ENCODE data around the gene CCDC169. TPM values are rescaled to one million over a fixed set of nuclear protein-coding genes. Genes with fewer than 3 reads are reported as not detected.
A peak's percentile ranks its signal among the peaks of the same experiment; 100 is the strongest.
"Not testable (repeated sequence)": the region's sequence is repeated elsewhere in the genome, so short reads cannot be mapped to it uniquely, and the experiment has no call there.

CCDC169 gene
- 3.7 and 5.0 TPM in 2 replicates for total RNA-seq (2014; rRNA removed; shearing (Covaris generic))

DNA sequence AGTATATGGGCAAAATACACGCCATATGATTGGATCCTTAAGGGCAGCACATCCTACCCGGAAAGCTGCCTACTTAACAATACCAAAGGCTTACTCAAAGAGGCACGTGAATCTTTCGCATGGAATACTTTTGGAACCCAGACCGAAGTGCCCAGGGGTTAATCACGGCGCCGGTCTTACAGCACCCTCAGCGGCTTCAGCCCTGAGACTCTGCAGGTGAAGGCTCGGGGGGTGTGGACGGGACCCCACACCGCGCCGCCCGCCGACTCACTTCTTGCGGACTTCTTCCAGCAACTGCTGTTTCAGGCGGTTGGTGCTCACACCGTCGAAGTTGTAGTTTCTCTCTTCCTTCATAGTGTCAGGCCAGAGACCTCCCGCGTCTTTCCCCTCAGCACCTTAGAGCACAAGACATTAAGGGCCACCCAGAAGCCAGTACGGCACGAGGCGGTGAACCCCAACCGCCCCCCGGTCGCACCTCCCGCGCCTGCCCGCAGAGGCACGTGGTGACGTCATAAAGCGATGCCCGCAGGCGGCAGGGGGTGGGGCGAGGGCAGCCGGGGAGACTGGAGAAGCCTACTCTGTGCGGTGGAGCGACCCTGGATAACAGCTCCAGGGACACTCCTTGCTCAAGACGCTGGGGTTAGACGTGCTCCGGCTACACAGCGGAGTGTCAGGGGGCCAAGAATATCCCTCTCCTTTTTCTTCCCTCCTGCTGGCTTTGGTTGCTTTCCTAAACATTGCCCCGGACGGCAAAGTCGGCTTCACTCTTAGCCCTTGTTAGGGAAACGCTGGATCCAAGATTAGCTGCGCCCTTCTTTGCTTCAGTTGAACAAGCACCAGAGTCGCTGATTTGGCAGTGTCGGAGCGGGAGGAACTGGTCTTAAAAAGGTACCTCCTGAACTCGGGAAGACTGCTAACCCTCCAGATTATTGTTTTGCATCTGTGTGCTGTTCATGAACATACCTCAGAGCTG lies at the start of gene CCDC169:
CCDC169 (minus strand) TSS at position 449 of the 973 bp plus-strand sequence; CDS start at position 354, 95 bp downstream.
- peak; percentile 73 for DNase-seq (ENCODE audit: low read depth)

DNA sequence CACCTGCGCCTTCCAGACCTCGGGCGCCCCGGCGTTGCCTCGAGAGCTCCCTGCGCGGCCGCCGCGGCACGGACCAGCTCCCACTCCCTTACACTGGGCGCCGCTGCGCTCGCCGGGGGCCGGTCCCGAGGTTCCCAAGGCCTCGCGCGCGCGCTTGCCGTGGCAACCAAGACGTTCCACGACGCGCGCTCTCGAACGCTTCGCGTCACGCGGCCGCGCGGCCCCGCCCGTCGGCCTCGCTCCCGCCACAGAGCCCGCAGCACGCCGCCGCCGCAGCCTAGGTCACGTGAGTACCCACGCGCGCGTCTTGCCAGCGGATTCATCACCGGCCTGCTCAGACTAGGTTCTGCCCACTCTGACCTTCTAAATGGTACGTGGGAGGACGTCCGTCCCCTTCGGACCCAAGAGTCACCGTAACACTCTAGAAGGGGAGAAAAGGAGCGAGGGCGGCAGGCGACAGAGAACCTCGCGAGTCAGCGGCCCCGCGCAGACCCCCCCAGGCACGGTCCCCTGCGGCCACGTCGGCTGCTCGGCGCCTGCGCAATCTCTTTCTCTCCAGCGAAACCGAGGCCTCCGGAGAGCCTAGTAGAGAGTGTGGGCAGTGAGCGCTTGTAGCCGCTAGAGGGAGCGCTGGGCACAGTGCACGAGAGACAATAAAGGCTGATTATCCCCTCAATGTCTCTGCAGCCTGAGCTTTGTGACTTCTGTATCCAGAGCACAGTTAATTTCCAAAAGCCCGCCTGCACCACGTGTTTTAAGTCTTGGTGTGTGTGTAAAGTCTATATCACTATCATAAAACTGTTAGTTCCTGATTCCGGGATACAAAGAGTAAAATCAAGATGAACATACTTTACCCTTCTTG lies 48.8 kb upstream of the CCDC169 start, which contains the start of gene SPART:
SPART (minus strand) TSS at position 173 of the 862 bp plus-strand sequence. CDS start 10,564 bp downstream, outside the sequence.
- DNase-seq (ENCODE audit: low read depth): peak; percentile 81

DNA sequence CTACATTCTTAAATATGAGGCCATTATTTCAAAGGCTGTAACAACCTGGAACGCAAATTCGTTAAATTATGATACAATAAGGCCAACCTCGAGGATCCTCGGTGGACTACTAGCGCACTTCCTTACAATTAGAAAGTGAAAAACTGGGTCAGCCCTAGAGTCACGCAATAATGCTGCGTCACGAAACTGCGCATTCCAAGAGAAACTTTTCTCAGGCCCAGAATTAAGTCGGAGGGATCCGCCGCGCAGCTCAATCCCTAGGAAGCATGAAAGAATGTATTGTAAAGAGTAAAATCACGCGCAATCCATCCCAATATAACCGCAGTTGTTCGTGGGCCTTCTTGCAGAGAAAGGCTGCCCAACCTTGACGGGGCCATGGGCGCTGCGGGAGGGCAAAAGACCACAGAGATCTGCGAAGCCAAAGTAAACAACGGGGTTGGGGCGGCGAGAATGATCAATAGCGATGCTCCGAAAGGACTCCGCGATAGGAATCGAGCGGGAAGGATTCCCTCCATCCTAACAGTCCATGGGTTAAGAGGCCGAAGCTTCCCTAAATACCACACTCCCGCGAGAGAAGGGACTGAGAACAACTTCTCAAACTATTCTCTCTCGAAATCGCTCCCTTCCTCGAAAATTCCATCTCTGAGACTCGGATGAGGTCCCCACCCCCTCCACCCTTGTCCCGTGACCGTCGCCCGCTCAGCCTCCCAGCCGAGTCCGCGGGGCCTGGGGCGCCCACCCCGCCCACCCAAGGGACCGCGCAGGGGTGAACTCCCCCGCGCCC lies 48.0 kb upstream of the CCDC169 start:
- peak; percentile 84 for DNase-seq (ENCODE audit: low read depth)

DNA sequence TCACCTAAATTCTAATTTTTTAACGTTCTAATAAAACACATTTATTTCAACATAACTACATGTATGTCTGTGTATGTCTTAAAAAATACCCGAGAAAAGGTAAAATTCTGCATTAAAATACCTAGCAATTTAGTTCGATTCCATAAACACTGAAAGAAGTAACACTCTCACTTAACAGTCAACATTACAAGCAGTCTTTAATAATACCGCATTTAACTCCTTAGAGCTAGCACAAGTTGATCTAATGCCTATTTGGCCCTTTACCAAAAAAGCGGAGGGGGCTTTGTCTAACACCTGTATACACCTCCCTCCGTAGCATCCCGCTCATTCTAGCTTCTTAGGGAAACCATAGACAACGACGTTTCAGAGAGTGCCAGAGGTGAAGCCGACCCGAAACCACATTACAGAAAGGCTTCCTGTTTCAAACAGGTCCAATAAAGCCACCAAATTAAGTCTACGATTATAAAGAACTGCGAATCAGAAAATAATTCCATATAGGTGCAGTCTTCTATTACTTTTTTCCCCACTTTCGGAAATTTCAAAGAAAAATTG lies 47.3 kb upstream of the CCDC169 start:
- peak; percentile 42 for DNase-seq (ENCODE audit: low read depth)

DNA sequence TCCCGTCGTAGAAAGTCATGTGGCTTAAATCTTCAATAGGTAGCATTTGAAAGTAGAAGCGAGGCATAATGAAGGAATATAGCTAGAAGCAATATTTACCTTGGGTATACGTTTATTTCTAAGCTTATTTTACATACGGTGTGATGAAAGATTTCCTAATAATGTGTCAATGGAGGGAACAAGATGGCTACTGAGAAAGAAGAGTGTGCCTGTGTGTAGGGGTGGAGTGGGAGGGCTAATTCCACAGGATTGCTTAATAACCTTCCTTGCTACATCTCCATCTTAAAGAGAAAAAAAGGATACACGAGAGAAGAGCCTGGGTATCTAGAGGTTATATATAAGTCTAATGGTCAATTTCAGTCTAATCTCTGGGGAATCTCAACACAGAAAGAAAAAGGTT lies 46.6 kb upstream of the CCDC169 start:
- DNase-seq (ENCODE audit: low read depth): peak; percentile 11

DNA sequence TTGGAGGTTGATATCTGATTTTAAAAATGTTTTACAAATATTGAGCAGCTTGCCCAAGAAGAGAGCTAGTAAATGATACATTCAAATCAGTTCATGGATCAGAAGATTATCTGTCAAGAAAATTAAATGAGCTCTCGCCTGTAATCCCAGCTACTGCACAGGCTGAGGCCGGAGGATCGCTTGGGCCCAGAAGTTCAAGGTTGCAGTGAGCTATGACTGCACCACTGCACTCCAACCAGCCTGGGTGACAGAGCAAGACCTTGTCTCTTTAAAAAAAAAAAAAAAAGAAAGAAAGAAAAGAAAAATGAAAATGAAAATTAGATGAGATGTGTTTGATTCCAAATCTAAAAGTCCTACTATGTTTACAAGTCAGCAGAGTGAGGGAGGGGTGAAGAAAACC lies 46.2 kb upstream of the CCDC169 start:
- no peak for DNase-seq (ENCODE audit: low read depth)

DNA sequence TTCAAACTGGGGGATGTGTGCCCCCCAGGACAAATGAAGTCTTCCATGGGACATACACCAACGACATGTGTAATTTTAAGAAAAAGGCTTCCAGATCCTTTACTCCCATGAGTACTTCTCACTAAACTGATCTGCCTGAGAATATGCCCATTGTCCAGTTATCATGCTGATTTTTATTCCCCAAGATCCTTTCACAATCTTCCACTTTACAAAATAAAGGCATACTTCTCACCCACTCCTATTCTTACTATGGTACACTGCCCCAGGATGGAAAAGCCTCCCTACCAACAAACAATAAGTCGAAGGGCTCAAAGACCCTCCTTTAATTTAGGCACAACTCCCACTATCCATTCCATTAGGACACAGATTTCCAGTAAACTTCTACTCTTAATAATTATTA lies 45.1 kb upstream of the CCDC169 start:
- no peak for DNase-seq (ENCODE audit: low read depth)

DNA sequence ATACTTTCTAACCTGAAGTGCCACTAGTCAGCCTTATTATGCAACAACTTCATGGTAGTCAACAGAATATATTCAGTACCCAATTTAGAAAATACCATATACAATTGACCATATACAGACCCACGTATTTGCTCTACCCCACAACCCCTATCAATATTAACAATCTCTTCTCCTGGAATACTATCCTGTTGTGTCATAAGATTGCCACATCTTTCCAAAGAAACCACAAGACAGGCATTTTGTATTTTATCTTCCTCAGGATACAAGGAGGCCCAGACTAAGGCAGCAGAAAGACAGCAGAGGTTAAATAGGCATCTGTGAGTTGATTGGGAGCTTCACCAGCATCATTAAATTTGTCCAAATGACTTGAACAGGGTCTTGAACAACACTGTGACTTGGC lies 44.1 kb upstream of the CCDC169 start:
- DNase-seq (ENCODE audit: low read depth): peak; percentile 62

DNA sequence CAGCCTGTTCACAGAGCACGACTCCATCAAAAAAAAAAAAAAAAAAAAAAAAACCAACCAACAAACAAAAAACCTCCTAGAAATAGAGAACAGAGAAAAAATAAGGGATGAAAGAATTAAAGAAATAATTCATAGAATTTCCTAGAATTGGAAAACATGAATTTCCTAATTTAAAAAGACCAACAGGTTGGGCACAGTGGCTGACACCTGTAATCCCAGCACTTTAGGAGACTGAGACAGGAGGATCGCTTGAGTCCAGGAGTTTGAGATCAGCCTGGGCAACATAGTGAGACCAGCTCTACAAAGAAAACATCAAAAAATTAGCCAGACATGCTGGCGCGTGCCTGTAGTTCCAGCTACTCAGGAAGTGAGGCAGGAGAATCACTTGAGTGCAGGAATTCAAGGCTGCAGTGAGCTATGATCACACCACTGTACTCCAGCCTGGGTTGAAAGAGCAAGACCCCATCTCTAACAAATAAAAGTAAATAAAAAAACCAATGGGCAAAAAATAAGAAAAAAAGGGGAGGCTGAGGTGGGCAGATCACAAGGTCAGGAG lies 42.1 kb upstream of the CCDC169 start:
- no peak for DNase-seq (ENCODE audit: low read depth)

DNA sequence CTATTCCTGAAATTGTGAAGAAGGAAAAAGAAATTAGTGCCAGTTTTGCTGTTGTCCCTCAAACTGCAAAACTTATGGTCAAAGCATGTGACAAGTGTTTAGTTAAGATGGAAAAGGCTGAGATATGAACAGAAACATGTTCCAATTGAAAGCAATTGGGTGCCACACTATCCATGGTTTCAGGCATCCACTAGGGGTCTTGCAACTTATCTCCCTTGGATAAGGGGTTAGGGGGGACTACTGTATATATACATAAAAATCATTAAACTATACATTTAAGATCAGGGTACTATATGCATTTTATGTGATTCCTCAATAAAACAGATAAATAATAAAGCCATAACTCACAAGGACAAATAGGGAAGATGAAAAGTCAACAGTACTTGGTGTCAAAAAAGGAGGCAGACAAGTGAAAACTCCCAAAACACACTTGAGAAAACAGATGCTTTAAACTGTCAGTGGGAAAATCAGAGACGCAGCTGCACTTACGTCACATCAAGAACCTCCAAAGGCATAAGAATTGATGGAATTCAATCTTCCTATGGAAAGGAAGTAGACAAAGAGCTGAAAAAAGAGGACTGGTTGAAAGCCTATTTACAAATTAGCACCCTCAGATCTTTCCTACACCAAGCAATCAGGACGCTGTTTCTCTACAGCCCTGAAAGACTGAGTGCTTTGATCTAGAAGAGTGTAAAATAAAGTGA lies 40.5 kb upstream of the CCDC169 start:
- no peak for DNase-seq (ENCODE audit: low read depth)

DNA sequence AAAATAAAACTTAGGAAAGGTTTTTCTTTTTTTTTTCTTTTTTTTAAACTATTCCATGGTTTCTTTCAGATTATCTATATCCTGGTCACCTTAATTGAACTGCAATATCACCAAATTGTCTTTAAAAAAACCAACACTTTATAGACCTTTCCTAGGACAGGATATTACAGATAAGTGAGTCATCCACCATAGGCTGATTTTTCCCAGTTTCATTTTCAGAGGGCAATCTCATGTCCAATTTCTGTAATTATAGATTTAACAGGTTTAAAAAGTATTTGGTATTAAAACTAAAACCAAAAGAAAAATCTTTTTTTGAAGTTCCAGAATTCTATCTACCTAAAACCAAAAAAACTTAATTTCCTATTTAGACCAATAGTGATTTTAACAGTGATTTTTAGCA lies 35.4 kb upstream of the CCDC169 start:
- DNase-seq (ENCODE audit: low read depth): peak; percentile 50

DNA sequence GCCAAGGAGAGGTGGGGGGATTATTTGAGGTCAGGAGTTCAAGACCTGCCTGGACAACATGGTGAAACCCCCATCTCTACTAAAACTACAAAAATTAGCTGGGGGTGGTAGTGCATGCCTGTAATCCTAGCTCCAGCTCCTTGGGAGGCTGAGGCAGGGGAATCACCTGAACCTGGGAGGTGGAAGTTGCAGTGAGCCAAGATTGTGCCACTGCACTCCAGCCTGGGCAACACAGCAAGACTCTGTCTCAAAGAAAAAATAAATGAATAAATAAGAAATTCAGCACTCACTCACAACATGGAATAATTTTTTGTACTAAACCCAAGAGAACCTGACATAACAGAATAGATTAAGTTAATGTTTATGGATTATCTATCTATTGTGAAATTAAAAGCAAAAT lies 34.6 kb upstream of the CCDC169 start:
- not testable (repeated sequence) for DNase-seq (ENCODE audit: low read depth)

DNA sequence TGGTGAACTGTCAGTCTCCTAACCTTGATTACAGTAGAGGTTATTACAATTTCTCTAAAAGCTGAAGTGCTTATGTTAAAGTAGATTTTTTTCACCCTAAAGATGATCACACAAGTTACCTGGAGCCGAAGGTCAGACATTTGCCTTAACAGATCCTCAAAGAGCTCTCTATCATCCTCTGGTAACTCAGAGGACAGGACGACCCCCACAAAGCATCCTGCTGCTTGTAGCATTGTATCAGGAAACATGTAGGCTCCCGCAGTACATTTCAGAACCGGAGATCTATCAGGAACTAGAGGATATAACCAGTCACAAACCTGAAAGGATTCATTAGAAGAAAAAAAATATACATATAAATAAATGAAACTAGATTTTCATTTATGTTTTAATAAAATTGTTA lies 33.7 kb upstream of the CCDC169 start:
- DNase-seq (ENCODE audit: low read depth): no peak

DNA sequence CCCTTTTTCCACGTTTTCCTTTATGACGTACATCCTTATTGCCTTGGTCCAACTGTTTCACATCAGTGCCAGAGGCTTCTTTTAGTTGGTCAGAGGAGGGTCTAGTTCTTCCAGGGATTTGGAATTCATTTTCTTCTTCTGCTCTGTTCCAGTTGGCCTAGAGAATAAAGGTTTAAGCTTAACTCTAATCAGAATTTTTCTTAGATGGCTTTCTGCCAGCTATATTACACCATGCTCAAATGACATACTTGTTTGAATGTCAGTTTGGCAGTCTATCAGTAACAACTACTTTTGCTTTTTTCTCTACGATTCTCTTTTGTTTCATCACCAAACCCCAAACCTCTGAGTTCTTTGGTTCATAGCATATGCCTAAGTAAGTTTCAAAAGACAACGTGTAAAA lies 31.7 kb upstream of the CCDC169 start:
- no peak for DNase-seq (ENCODE audit: low read depth)

DNA sequence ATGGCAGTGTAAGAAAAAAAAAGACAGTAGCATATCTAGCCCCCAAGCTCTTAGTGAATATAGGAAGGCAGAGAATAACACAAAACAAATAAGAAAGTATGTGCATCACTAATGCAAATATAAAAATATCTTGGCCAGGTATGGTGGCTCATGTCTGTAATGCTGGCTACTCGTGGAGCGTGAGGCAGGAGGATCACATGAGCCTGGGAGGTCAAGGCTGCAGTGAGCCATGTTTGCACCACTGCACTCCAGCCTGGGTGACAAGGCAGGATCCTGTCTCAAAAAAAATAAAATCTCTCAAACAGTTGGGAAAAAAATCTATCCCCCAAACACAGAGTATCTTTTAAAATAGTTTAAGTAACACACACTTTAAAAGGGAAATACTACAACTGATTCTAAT lies 31.2 kb upstream of the CCDC169 start:
- DNase-seq (ENCODE audit: low read depth): no peak

DNA sequence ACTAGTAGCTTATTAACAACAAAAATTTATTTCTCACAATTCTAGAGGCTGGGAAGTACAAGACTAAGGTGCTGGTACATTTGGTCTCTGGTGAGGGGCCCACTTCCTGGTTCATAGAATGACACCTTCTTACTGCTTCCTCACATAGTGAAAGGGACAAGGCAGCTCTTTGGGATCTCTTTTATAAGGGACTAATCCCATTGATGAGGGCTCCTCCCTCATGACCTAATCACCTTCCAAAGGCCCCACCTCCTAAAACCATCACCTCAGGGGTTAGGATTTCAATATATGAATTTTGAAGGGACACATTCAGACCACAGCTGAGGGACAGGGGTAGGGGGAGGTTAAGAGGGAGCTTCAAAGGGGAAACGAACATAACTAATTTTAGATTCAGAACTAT lies 28.3 kb upstream of the CCDC169 start:
- no peak for DNase-seq (ENCODE audit: low read depth)

DNA sequence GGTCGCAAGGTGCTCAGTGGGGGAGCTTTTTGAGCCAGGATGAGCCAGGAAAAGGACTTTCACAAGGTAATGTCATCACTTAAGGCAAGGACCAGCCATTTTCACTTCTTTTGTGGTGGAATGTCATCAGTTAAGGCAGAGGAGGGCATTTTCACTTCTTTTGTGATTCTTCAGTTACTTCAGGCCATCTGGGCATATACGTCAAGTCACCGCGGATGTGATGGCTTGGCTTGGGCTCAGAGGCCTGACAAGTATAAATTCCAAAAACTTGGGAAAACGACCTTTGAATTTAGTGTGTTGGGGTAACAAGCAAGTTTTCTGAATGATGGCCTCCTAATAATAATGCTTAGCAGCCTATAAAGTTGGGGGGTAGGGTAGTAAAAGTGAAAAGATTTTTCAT lies 27.3 kb upstream of the CCDC169 start:
- not testable (repeated sequence) for DNase-seq (ENCODE audit: low read depth)

DNA sequence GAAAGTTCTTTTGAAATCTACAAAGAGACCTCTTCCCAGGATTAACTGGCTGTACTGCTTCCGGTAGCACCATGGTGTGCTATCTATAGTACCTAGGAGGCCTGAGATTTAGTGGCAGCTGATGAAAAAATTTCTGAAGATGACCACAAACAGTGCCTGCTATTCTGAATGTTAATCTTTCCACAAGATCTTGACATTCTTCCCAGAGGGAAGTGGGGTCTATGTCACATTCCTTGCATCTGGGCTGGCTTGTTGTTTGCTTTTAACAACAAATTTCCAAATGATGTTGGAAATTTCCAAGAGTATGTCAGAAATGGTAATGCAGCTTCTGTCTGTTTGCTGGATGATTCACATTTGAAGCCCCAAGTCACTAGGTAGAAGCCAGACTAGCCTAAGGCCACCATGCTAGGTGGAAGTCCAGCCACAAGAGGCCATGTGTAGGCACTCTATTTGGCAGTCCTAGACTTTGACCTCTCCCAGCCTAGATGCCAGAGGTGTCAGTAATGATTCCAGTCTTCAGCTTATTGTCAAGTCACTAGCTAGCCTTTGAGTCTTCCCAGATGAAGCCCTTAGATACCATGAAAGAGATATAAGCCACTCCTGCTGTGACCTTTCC lies 26.4 kb upstream of the CCDC169 start:
- peak; percentile 87 for DNase-seq (ENCODE audit: low read depth)

DNA sequence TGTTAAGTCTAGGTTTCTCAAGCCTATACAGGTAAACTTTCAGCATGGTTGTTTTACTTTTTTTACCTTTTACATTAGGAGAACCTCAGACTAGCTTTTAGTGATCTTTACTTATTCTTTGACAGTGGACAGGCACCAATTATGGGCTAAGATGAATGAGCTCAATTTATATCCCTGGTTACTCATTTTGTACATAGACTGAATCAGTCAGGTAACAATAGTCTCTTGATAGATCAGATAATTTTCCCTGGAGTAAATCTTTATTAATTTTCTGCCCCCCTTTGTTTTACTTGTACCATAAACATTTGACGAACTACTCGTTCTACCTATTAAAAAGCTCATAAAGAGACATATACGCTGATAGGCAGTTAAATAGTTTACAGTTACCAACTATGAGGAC lies 25.8 kb upstream of the CCDC169 start:
- DNase-seq (ENCODE audit: low read depth): no peak

DNA sequence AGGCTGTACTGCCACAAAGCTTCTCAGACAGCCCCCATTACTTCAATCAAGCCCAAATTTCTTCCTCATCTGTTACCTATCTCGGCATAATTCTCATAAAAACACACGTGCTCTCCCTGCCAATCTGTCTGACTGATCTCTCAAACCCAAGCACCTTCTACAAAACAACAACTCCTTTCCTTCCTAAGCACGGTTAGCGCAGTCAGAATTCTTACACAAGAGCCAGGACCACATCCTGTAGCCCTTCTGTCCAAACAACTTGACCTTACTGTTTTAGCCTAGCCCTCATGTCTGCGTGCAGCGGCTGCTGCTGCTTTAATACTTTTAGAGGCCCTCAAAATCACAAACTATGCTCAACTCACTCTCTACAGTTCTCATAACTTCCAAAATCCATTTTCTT lies 22.2 kb upstream of the CCDC169 start:
- DNase-seq (ENCODE audit: low read depth): not testable (repeated sequence)
